ENCODE results near the gene RFTN1. TPM values are rescaled to one million over a fixed set of nuclear protein-coding genes. Genes with fewer than 3 reads are reported as not detected.
A peak's percentile ranks its signal among the peaks of the same experiment; 100 is the strongest.

RFTN1 gene
- polyA plus RNA-seq, 2 of the 4 experiments (the other 2 are of a cell fraction) = 1.8 to 3.7 TPM

DNA sequence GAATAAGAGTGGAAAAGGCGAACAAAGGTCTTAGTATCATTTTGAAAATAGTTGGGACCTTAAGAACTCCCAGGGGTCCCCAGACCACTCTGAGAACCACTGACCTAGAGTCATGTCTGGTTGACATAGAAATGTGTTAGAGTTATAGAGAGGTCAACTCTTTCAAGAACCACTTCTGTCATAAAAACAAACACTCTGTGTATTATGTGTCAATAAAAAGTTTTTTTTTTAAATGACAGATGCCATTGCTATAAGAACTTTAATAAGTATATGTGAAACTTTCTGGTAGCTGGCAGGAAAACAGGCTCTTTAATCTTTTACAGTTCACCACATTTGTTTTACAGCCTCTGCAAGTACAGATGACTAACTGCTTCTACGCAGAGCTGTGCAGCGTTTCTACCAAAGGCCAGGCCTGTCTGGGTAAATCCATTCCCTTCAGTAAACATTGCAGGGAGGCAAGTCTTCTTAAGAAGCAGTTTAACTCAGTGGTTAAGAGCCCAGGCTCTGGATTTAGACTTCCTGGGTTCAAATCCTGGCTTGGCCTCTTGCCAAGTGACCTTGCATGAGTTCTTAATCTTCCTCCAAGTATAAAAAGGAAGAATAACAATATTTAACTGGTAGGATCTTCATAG, 56.6 kb downstream of the RFTN1 start:
- WGBS (ENCODE audit: missing lambda C conversion rate) = 60% methylated on average over 3 of the region's 3 CpGs
- ChIA-PET POLR2A (no interaction called here), CTCF (no interaction called here)
- TF ChIP-seq, protein P1, sequence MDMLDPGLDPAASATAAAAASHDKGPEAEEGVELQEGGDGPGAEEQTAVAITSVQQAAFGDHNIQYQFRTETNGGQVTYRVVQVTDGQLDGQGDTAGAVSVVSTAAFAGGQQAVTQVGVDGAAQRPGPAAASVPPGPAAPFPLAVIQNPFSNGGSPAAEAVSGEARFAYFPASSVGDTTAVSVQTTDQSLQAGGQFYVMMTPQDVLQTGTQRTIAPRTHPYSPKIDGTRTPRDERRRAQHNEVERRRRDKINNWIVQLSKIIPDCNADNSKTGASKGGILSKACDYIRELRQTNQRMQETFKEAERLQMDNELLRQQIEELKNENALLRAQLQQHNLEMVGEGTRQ (IDR thresholded peaks at IDR 0.05) = no peak
- no peak for TF ChIP-seq EHMT2 (IDR thresholded peaks at IDR 0.05; ENCODE audit: low read depth)
- TF ChIP-seq CHD2 (IDR thresholded peaks at IDR 0.05; ENCODE audit: low read length, partially characterized antibody) = no peak
- TF ChIP-seq HDAC2 (IDR thresholded peaks at IDR 0.05) = no peak
- no peak for TF ChIP-seq RCOR1 (IDR thresholded peaks at IDR 0.05; ENCODE audit: low read depth, low read length)
- TF ChIP-seq, protein P2, sequence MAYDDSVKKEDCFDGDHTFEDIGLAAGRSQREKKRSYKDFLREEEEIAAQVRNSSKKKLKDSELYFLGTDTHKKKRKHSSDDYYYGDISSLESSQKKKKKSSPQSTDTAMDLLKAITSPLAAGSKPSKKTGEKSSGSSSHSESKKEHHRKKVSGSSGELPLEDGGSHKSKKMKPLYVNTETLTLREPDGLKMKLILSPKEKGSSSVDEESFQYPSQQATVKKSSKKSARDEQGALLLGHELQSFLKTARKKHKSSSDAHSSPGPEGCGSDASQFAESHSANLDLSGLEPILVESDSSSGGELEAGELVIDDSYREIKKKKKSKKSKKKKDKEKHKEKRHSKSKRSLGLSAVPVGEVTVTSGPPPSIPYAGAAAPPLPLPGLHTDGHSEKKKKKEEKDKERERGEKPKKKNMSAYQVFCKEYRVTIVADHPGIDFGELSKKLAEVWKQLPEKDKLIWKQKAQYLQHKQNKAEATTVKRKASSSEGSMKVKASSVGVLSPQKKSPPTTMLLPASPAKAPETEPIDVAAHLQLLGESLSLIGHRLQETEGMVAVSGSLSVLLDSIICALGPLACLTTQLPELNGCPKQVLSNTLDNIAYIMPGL (CRISPR knock-in tag; IDR thresholded peaks at IDR 0.05; ENCODE audit: borderline replicate concordance) = no peak
- TF ChIP-seq CBX2 (IDR thresholded peaks at IDR 0.05; ENCODE audit: borderline replicate concordance, low read depth) = no peak
- no peak for TF ChIP-seq GATA3 (IDR thresholded peaks at IDR 0.05; ENCODE audit: borderline replicate concordance)
- TF ChIP-seq TP53 (CRISPR knock-in tag; IDR thresholded peaks at IDR 0.05) = no peak
- TF ChIP-seq PHF8 (IDR thresholded peaks at IDR 0.05; ENCODE audit: borderline replicate concordance, low read depth) = no peak
- TF ChIP-seq ZFP36 (IDR thresholded peaks at IDR 0.05; ENCODE audit: borderline replicate concordance, partially characterized antibody) = no peak
- no peak for TF ChIP-seq MAFK (IDR thresholded peaks at IDR 0.05; ENCODE audit: partially characterized antibody)
- TF ChIP-seq ESRRA (IDR thresholded peaks at IDR 0.05; ENCODE audit: borderline replicate concordance, low read length) = no peak
- TF ChIP-seq EP300 (IDR thresholded peaks at IDR 0.05) = no peak
- no peak for TF ChIP-seq HOXB13 (CRISPR knock-in tag; IDR thresholded peaks at IDR 0.05; ENCODE audit: low read depth)
- no peak for TF ChIP-seq POLR2AphosphoS2 (conservative IDR thresholded peaks at IDR 0.05; ENCODE audit: low read length)
- TF ChIP-seq ZSCAN20 (CRISPR knock-in tag; IDR thresholded peaks at IDR 0.05) = no peak
- no peak for TF ChIP-seq RARB (CRISPR knock-in tag; IDR thresholded peaks at IDR 0.05)
- TF ChIP-seq KDM5A (IDR thresholded peaks at IDR 0.05) = no peak
- Histone ChIP-seq H3K9me3 (no peaks in the 10 kb centered on the region), H3K4me3 (no peak overlapping the region), H3K27ac (no peak overlapping the region), H3K4me1 (peaks cover 6% of the 10 kb centered on the region; the same call in 1 of the 3 replicates), H3K4me2 (peak overlapping the region; percentile 19; the same call in 1 of the 3 replicates)
- peak; percentile 39; a peak in 1 of 6 replicates for ATAC-seq
- no peak for FAIRE-seq
- peak in 1 of 2 experiments; percentile 37 for DNase-seq (ENCODE audit: low read depth in 1 of 2, low spot score in 1 of 2)

DNA sequence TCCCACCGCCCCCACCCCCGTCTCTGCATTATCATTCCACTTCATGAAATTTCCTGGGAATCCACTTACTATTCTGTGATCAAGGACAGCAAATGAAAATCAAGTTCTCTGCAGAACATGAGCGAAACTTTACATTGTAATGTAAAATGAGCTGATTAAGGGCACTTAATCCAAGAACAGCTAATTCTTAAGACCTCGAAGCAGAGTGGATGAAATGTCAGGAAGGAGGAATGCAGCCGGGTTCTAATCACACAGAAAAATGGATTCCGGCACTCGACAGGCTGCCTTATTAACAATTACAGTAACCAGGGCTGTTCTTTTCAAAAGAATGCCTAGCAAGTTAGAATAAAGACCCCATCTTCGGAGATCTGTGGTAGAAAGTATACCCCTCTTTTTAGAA, 57.5 kb downstream of the RFTN1 start:
- FAIRE-seq (no peak), ATAC-seq (no peak), DNase-seq (ENCODE audit: low read depth in 1 of 2, low spot score in 1 of 2) (no peak)
- TF ChIP-seq MAFK (IDR thresholded peaks at IDR 0.05; ENCODE audit: partially characterized antibody) = no peak
- TF ChIP-seq HOXA7 (CRISPR knock-in tag; IDR thresholded peaks at IDR 0.05) = no peak
- no peak for TF ChIP-seq CBX2 (IDR thresholded peaks at IDR 0.05; ENCODE audit: borderline replicate concordance, low read depth)
- no peak for TF ChIP-seq RAD21 (conservative IDR thresholded peaks at IDR 0.05 in 1 of 2, IDR thresholded peaks at IDR 0.05 in 1 of 2)
- TF ChIP-seq, protein P1 (IDR thresholded peaks at IDR 0.05) = no peak
- TF ChIP-seq HDAC2 (IDR thresholded peaks at IDR 0.05) = no peak
- no peak for TF ChIP-seq RFX5 (IDR thresholded peaks at IDR 0.05)
- TF ChIP-seq TFCP2L1 (CRISPR knock-in tag; IDR thresholded peaks at IDR 0.05) = no peak
- TF ChIP-seq SREBF2 (IDR thresholded peaks at IDR 0.05) = no peak
- TF ChIP-seq CHD2 (IDR thresholded peaks at IDR 0.05; ENCODE audit: low read length, partially characterized antibody) = no peak
- TF ChIP-seq, protein P3, sequence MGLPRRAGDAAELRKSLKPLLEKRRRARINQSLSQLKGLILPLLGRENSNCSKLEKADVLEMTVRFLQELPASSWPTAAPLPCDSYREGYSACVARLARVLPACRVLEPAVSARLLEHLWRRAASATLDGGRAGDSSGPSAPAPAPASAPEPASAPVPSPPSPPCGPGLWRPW (IDR thresholded peaks at IDR 0.05) = no peak
- no peak for TF ChIP-seq EHF (CRISPR knock-in tag; IDR thresholded peaks at IDR 0.05)
- no peak for TF ChIP-seq POLR2AphosphoS2 (conservative IDR thresholded peaks at IDR 0.05; ENCODE audit: low read length)
- Histone ChIP-seq H3K4me1 (peaks cover 6% of the 10 kb centered on the region; the same call in 1 of the 3 replicates), H3K4me3 (no peak overlapping the region), H3K27ac (no peak overlapping the region), H3K4me2 (no peak overlapping the region), H3K9me3 (no peaks in the 10 kb centered on the region)
- WGBS (ENCODE audit: missing lambda C conversion rate) = 56% methylated on average over 8 of the region's 8 CpGs
- ChIA-PET POLR2A (no interaction called here), CTCF (no interaction called here)
